ENCODE measurements around the gene TMEM11.
A peak's percentile ranks its signal among the peaks of the same experiment; 100 is the strongest.

DNA sequence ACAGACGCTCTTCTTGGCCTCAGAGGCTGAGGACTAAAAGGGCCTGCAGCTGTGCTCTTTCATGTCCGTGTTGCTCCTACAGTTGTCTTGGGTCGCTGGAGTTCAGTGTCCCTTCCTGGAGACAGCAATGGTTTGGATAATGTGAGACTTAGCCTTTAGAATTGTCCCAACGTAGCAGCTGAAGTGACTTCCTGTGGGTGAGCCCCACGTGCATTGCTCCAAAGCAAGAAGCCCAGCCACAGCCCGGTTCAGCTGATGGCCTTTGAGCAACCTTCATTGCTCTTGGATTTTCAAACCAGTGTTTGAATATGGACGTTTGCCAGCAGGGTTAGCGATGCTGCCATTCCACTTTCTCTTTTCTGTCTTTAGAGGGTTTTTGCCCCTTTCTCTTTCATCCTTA, 19.7 kb downstream of the TMEM11 start:
- no peak for TF ChIP-seq GABPA (IDR thresholded peaks at IDR 0.05 in 1 of 2, conservative IDR thresholded peaks at IDR 0.05 in 1 of 2)
- TF ChIP-seq, protein P1, sequence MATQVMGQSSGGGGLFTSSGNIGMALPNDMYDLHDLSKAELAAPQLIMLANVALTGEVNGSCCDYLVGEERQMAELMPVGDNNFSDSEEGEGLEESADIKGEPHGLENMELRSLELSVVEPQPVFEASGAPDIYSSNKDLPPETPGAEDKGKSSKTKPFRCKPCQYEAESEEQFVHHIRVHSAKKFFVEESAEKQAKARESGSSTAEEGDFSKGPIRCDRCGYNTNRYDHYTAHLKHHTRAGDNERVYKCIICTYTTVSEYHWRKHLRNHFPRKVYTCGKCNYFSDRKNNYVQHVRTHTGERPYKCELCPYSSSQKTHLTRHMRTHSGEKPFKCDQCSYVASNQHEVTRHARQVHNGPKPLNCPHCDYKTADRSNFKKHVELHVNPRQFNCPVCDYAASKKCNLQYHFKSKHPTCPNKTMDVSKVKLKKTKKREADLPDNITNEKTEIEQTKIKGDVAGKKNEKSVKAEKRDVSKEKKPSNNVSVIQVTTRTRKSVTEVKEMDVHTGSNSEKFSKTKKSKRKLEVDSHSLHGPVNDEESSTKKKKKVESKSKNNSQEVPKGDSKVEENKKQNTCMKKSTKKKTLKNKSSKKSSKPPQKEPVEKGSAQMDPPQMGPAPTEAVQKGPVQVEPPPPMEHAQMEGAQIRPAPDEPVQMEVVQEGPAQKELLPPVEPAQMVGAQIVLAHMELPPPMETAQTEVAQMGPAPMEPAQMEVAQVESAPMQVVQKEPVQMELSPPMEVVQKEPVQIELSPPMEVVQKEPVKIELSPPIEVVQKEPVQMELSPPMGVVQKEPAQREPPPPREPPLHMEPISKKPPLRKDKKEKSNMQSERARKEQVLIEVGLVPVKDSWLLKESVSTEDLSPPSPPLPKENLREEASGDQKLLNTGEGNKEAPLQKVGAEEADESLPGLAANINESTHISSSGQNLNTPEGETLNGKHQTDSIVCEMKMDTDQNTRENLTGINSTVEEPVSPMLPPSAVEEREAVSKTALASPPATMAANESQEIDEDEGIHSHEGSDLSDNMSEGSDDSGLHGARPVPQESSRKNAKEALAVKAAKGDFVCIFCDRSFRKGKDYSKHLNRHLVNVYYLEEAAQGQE (IDR thresholded peaks at IDR 0.05), result no peak
- TF ChIP-seq, protein P2, sequence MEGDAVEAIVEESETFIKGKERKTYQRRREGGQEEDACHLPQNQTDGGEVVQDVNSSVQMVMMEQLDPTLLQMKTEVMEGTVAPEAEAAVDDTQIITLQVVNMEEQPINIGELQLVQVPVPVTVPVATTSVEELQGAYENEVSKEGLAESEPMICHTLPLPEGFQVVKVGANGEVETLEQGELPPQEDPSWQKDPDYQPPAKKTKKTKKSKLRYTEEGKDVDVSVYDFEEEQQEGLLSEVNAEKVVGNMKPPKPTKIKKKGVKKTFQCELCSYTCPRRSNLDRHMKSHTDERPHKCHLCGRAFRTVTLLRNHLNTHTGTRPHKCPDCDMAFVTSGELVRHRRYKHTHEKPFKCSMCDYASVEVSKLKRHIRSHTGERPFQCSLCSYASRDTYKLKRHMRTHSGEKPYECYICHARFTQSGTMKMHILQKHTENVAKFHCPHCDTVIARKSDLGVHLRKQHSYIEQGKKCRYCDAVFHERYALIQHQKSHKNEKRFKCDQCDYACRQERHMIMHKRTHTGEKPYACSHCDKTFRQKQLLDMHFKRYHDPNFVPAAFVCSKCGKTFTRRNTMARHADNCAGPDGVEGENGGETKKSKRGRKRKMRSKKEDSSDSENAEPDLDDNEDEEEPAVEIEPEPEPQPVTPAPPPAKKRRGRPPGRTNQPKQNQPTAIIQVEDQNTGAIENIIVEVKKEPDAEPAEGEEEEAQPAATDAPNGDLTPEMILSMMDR (IDR thresholded peaks at IDR 0.05; ENCODE audit: low read depth, low read length, missing input control), result no peak
- peak; percentile 10 for TF ChIP-seq SP1 (IDR thresholded peaks at IDR 0.05)
- TF ChIP-seq RAD21 (IDR thresholded peaks at IDR 0.05), result peak in 1 of 2 donors; percentile 17
- TF ChIP-seq NR2F2 (IDR thresholded peaks at IDR 0.05), result peak; percentile 18
- TF ChIP-seq EGR1 (IDR thresholded peaks at IDR 0.05; ENCODE audit: low read depth in 2 of 2), result no peak
- no peak for TF ChIP-seq TAF1 (conservative IDR thresholded peaks at IDR 0.05)
- TF ChIP-seq, protein P3, sequence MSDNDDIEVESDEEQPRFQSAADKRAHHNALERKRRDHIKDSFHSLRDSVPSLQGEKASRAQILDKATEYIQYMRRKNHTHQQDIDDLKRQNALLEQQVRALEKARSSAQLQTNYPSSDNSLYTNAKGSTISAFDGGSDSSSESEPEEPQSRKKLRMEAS (IDR thresholded peaks at IDR 0.05), result no peak
- TF ChIP-seq JUND (IDR thresholded peaks at IDR 0.05), result no peak
- no peak for TF ChIP-seq YY1 (IDR thresholded peaks at IDR 0.05)
- TF ChIP-seq RXRA (IDR thresholded peaks at IDR 0.05), result peak in 1 of 2 donors; percentile 23

All from liver (tissue), 3 donors.